Neural progenitor cell (in vitro differentiated cells): ENCODE measurements around the gene DIAPH3. TPM values are rescaled to one million over a fixed set of nuclear protein-coding genes. Genes with fewer than 3 reads are reported as not detected.

Experiments used
- DNase-seq: peaks from one replicate; pipeline ENCODE4 v3.0.0-alpha.2; 2016; ENCODE audit warnings: low spot score
- H2AFZ ChIP-seq: fragments of 200-600 bp; sonication (generic); replicated peaks from 2 replicates; pipeline ENCODE4 v1.6.1; 2016; ENCODE audit warnings: antibody characterized with exemption
- H3F3A ChIP-seq: fragments of 200-600 bp; sonication (generic); 2 replicates; pipeline ENCODE4 v1.6.1; 2016; ENCODE audit warnings: antibody characterized with exemption, low read depth
- H3K27ac ChIP-seq: fragments of 200-600 bp; sonication (generic); 2 replicates; pipeline ENCODE4 v1.5.1; 2016; ENCODE audit warnings: mild to moderate bottlenecking
- H3K27me3 ChIP-seq: fragments of 200-600 bp; sonication (generic); 2 replicates; pipeline ENCODE4 v1.6.1; 2016; ENCODE audit warnings: mild to moderate bottlenecking, moderate library complexity
- H3K36me3 ChIP-seq: fragments of 200-600 bp; sonication (generic); 2 replicates; pipeline ENCODE4 v1.5.1; 2016
- H3K4me1 ChIP-seq: fragments of 200-600 bp; sonication (generic); 2 replicates; pipeline ENCODE4 v1.6.1; 2016; ENCODE audit warnings: mixed run types
- H3K4me2 ChIP-seq: fragments of 200-600 bp; sonication (generic); 2 replicates; pipeline ENCODE4 v1.6.1; 2016
- H3K4me3 ChIP-seq: fragments of 200-600 bp; sonication (generic); 2 replicates; pipeline ENCODE4 v1.5.1; 2016
- H3K79me2 ChIP-seq: fragments of 200-600 bp; sonication (generic); 2 replicates; pipeline ENCODE4 v1.6.1; 2016; ENCODE audit warnings: low read depth
- H3K9ac ChIP-seq: fragments of 200-600 bp; sonication (generic); 2 replicates; pipeline ENCODE4 v1.6.1; 2016
- H3K9me3 ChIP-seq: fragments of 200-600 bp; sonication (generic); 2 replicates; pipeline ENCODE4 v1.5.1; 2016; ENCODE audit warnings: low read depth
- H4K20me1 ChIP-seq: fragments of 200-600 bp; sonication (generic); 2 replicates; pipeline ENCODE4 v1.6.1; 2016; ENCODE audit warnings: low read depth
- H3K27ac Mint-ChIP-seq: 3 replicates; pipeline ENCODE4 v1.8.0; 2021; ENCODE audit warnings: mixed read lengths
- H3K27me3 Mint-ChIP-seq: 2 replicates; pipeline ENCODE4 v1.8.0; 2022; ENCODE audit warnings: low read depth, mild to moderate bottlenecking, inconsistent platforms, moderate library complexity, mixed read lengths; ENCODE audit not compliant: insufficient read depth
- H3K36me3 Mint-ChIP-seq: 3 replicates; pipeline ENCODE4 v1.8.0; 2021; ENCODE audit warnings: mixed read lengths
- H3K4me1 Mint-ChIP-seq: 3 replicates; pipeline ENCODE4 v1.8.0; 2021; ENCODE audit warnings: mixed read lengths
- H3K4me3 Mint-ChIP-seq: 3 replicates; pipeline ENCODE4 v1.8.0; 2021; ENCODE audit warnings: mild to moderate bottlenecking, moderate library complexity, mixed read lengths
- H3K9me3 Mint-ChIP-seq: 3 replicates; pipeline ENCODE4 v1.8.0; 2020; ENCODE audit warnings: mixed read lengths
- EZH2 ChIP-seq: fragments of 200-600 bp; sonication (generic); IDR thresholded peaks from 2 replicates; pipeline ENCODE4 v1.6.1; 2017; ENCODE audit warnings: antibody characterized with exemption, mild to moderate bottlenecking, moderate library complexity
- EZH2phosphoT487 ChIP-seq: fragments of 200-600 bp; sonication (generic); IDR thresholded peaks from 2 replicates; pipeline ENCODE4 v1.6.1; 2017; ENCODE audit warnings: antibody characterized with exemption
- total RNA-seq: library from RNA; depleted of rRNA; stranded (reverse); fragments of >200 nt; gene quantifications from 2 replicates; pipeline ENCODE4 v1.2.3, GENCODE V29; 2015; ENCODE audit warnings: low replicate concordance
- TF ChIP-seq, protein P1 (sequence below): fragments of 200-600 bp; sonication (generic); IDR thresholded peaks from 2 replicates; pipeline ENCODE4 v1.5.1; 2017; ENCODE audit warnings: antibody characterized with exemption, mild to moderate bottlenecking

DIAPH3 gene
- total RNA-seq, 1 donor from 2014 or later: 51.5 TPM

GRCh38 chr13:59745392-59745788 lies 418.3 kb downstream of the DIAPH3 start:
- Histone ChIP-seq H3K79me2 (no peaks in the 10 kb centered on the region), H3K4me2 (peak overlapping the region; percentile 23), H3K36me3 (peaks cover 3% of the 10 kb centered on the region), H3K27ac (peak overlapping the region; percentile 39), H3K27me3 (no peaks in the 10 kb centered on the region), H3K4me3 (no peak overlapping the region), H3K4me1 (peaks cover 18% of the 10 kb centered on the region), H2AFZ (no peak overlapping the region), H3K9ac (no peak overlapping the region), H3K9me3 (no peaks in the 10 kb centered on the region), H3F3A (peaks cover 14% of the 10 kb centered on the region), H4K20me1 (no peaks in the 10 kb centered on the region)
- H3K9me3 Mint-ChIP-seq: no peaks in the 10 kb centered on the region
- peaks cover 2% of the 10 kb centered on the region for H3K27me3 Mint-ChIP-seq
- peaks cover 3% of the 10 kb centered on the region for H3K36me3 Mint-ChIP-seq
- no peak for DNase-seq
- H3K4me1 Mint-ChIP-seq: peaks cover 21% of the 10 kb centered on the region
- H3K4me3 Mint-ChIP-seq: no peak overlapping the region
- TF ChIP-seq EZH2: no peak
- H3K27ac Mint-ChIP-seq: peak overlapping the region; percentile 8

DNA sequence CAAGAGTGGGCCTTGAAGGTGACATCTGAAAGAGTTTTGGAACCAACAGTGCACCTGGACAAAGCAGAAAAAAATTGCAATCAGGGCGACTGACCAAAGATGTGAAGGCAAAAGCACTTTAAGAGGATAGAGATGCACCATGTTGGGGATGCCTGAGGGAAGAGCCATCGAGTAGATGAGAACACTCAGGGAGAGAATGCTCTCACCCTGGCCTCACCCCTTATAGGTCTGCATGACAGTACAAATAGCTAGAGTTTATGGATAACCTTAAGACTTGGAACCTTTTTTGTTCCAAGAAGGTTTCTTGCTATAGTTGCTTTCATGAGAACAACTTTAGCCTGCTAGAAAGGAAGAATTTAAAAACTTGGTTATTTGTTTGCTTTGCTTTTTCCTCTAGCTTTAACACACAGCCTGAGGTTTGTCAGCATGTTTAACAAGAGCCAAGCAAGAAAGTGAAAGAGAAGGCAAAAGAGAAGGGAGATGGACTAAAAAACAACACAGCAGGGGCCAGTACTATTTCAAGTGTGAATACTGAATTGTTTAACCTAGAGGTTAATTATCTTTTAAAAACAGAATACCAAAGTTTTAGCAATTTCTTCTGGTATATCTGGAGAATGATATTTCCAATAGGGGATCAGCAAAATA lies 418.9 kb downstream of the DIAPH3 start:
- DNase-seq: no peak
- H3K4me3 Mint-ChIP-seq: no peak overlapping the region
- Histone ChIP-seq H3K79me2 (no peaks in the 10 kb centered on the region), H3K4me1 (peaks cover 14% of the 10 kb centered on the region), H2AFZ (no peak overlapping the region), H3K9ac (no peak overlapping the region), H3K4me3 (no peak overlapping the region), H3K36me3 (peaks cover 3% of the 10 kb centered on the region), H3F3A (peaks cover 12% of the 10 kb centered on the region), H4K20me1 (no peaks in the 10 kb centered on the region), H3K9me3 (no peaks in the 10 kb centered on the region), H3K4me2 (peak overlapping the region; percentile 23), H3K27me3 (no peaks in the 10 kb centered on the region), H3K27ac (peak overlapping the region; percentile 40)
- H3K36me3 Mint-ChIP-seq: peaks cover 3% of the 10 kb centered on the region
- peaks cover 2% of the 10 kb centered on the region for H3K27me3 Mint-ChIP-seq
- TF ChIP-seq, protein P1, sequence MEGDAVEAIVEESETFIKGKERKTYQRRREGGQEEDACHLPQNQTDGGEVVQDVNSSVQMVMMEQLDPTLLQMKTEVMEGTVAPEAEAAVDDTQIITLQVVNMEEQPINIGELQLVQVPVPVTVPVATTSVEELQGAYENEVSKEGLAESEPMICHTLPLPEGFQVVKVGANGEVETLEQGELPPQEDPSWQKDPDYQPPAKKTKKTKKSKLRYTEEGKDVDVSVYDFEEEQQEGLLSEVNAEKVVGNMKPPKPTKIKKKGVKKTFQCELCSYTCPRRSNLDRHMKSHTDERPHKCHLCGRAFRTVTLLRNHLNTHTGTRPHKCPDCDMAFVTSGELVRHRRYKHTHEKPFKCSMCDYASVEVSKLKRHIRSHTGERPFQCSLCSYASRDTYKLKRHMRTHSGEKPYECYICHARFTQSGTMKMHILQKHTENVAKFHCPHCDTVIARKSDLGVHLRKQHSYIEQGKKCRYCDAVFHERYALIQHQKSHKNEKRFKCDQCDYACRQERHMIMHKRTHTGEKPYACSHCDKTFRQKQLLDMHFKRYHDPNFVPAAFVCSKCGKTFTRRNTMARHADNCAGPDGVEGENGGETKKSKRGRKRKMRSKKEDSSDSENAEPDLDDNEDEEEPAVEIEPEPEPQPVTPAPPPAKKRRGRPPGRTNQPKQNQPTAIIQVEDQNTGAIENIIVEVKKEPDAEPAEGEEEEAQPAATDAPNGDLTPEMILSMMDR: no peak
- no peak for TF ChIP-seq EZH2
- no peak for TF ChIP-seq EZH2phosphoT487
- peak overlapping the region; percentile 8 for H3K27ac Mint-ChIP-seq
- H3K4me1 Mint-ChIP-seq: peaks cover 16% of the 10 kb centered on the region
- no peaks in the 10 kb centered on the region for H3K9me3 Mint-ChIP-seq

- H3K4me3 ChIP-seq: no peak overlapping the region
- Mint-ChIP-seq H3K27ac (no peak overlapping the region), H3K27me3 (no peaks in the 10 kb centered on the region), H3K9me3 (no peaks in the 10 kb centered on the region), H3K36me3 (peaks cover 3% of the 10 kb centered on the region), H3K4me3 (no peak overlapping the region), H3K4me1 (peaks cover 13% of the 10 kb centered on the region)
- H3K9ac ChIP-seq: no peak overlapping the region
- H3K79me2 ChIP-seq: no peaks in the 10 kb centered on the region
- peaks cover 3% of the 10 kb centered on the region for H3K36me3 ChIP-seq
- TF ChIP-seq, protein P1: no peak
- TF ChIP-seq EZH2 (no peak), EZH2phosphoT487 (no peak)
- no peak overlapping the region for H3K4me2 ChIP-seq
- H3K4me1 ChIP-seq: peaks cover 14% of the 10 kb centered on the region
- DNase-seq: no peak
- H4K20me1 ChIP-seq: no peaks in the 10 kb centered on the region
- H3K9me3 ChIP-seq: no peaks in the 10 kb centered on the region
- H2AFZ ChIP-seq: no peak overlapping the region
- H3F3A ChIP-seq: peaks cover 12% of the 10 kb centered on the region
- no peak overlapping the region for H3K27ac ChIP-seq
- H3K27me3 ChIP-seq: no peaks in the 10 kb centered on the region
Observed at GRCh38 chr13:59743195-59743594, 420.5 kb downstream of the DIAPH3 start.

- Mint-ChIP-seq H3K4me3 (no peak overlapping the region), H3K4me1 (peaks cover 13% of the 10 kb centered on the region), H3K27me3 (no peaks in the 10 kb centered on the region), H3K36me3 (peaks cover 3% of the 10 kb centered on the region), H3K27ac (no peak overlapping the region), H3K9me3 (no peaks in the 10 kb centered on the region)
- Histone ChIP-seq H3K4me3 (no peak overlapping the region), H3K9me3 (no peaks in the 10 kb centered on the region), H3K36me3 (peaks cover 3% of the 10 kb centered on the region), H3K27me3 (no peaks in the 10 kb centered on the region), H4K20me1 (no peaks in the 10 kb centered on the region), H3K27ac (no peak overlapping the region), H2AFZ (no peak overlapping the region), H3K79me2 (no peaks in the 10 kb centered on the region), H3K4me2 (no peak overlapping the region), H3F3A (peaks cover 12% of the 10 kb centered on the region), H3K9ac (no peak overlapping the region), H3K4me1 (peaks cover 14% of the 10 kb centered on the region)
- DNase-seq: no peak
- TF ChIP-seq EZH2phosphoT487 (no peak), EZH2 (no peak)
- TF ChIP-seq, protein P1: no peak
Observed at GRCh38 chr13:59742467-59742866, 421.3 kb downstream of the DIAPH3 start.
